Endothelial cell of umbilical vein (primary cell): ENCODE results near the gene AIMP1. TPM values are rescaled to one million over a fixed set of nuclear protein-coding genes. Genes with fewer than 3 reads are reported as not detected.

Experiments used
- BruUV-seq: library from RNA; stranded (reverse); fragments of 400-500 nt; replicated peaks from 2 replicates; lab custom pipeline; 2021; lab: Mats Ljungman, UMichigan
- CTCF ChIA-PET: fragments of 300-600, 350-600 bp; sonication (Branson Sonifier 250); formaldehyde crosslinking; loops from one replicate; lab custom pipeline; 2021; ENCODE audit warnings: antibody characterized with exemption, inconsistent platforms; lab: Charles Lee
- POLR2A ChIA-PET: fragments of 300-600, 350-600 bp; sonication (Branson Sonifier 250); formaldehyde crosslinking; loops from one replicate; lab custom pipeline; 2021; ENCODE audit warnings: antibody characterized with exemption, inconsistent platforms; lab: Charles Lee
- DNase-seq: peaks from one replicate; pipeline ENCODE4 v3.0.0-alpha.2; 2011; ENCODE audit warnings: low read depth, low spot score
- FAIRE-seq: peaks from 2 replicates; lab custom pipeline; 2011; peaks lifted over from hg19 to GRCh38; lab: Jason Lieb, UNC
- H2AFZ ChIP-seq: 2 replicates; pipeline ENCODE4 v1.6.0; 2012; ENCODE audit warnings: low read depth, low read length, control low read depth, inconsistent platforms
- H3K27ac ChIP-seq: 2 replicates; pipeline ENCODE4 v1.5.1; 2011; ENCODE audit warnings: low read depth, mild to moderate bottlenecking, control low read depth, low read length, moderate library complexity; ENCODE audit not compliant: insufficient read depth
- H3K27me3 ChIP-seq, 2 experiments: 2 replicates each; pipeline versions ENCODE4 v1.6.0 to v1.6.1; 2011; ENCODE audit warnings: low read length in 2 of 2, mixed read lengths in 1 of 2; ENCODE audit not compliant: control insufficient read depth in 2 of 2, insufficient read depth in 2 of 2
- H3K36me3 ChIP-seq, 2 experiments: 2 replicates in 1 of 2; 3 replicates in 1 of 2; pipeline ENCODE4 v1.5.1; 2011; ENCODE audit warnings: low read length in 2 of 2, mild to moderate bottlenecking in 1 of 2, moderate library complexity in 1 of 2; ENCODE audit not compliant: control insufficient read depth in 2 of 2, insufficient read depth in 2 of 2; ENCODE audit errors: extremely low read depth in 1 of 2
- H3K4me1 ChIP-seq: 3 replicates; pipeline ENCODE4 v1.5.1; 2011; ENCODE audit warnings: mild to moderate bottlenecking, low read length; ENCODE audit not compliant: control insufficient read depth, insufficient read depth; ENCODE audit errors: extremely low read depth
- H3K4me2 ChIP-seq: 2 replicates; pipeline ENCODE4 v1.6.1; 2011; ENCODE audit warnings: low read length, control low read depth, mixed read lengths; ENCODE audit not compliant: insufficient read depth
- H3K4me3 ChIP-seq, 3 experiments: fragments of 200-600 bp in 1 of 3; sonication (generic), shearing (Covaris generic) in 1 of 3; replicated peaks in 1 of 3; 2 replicates each; pipeline ENCODE4 v1.5.1; 2011 to 2016; ENCODE audit warnings: control low read depth in 3 of 3, low read length in 3 of 3, mild to moderate bottlenecking in 2 of 3, inconsistent platforms in 1 of 3, low read depth in 1 of 3, moderate library complexity in 1 of 3; ENCODE audit not compliant: insufficient read depth in 1 of 3
- H3K79me2 ChIP-seq: 2 replicates; pipeline ENCODE4 v1.6.0; 2012; ENCODE audit warnings: low read length, inconsistent platforms; ENCODE audit not compliant: control insufficient read depth, insufficient read depth
- H3K9ac ChIP-seq: replicated peaks from 2 replicates; pipeline ENCODE3; 2011; ENCODE audit warnings: low read length, control low read depth; ENCODE audit not compliant: insufficient read depth; ENCODE audit errors: extremely low read depth
- H3K9me1 ChIP-seq: replicated peaks from 3 replicates; pipeline ENCODE4 v1.6.0; 2011; ENCODE audit warnings: mild to moderate bottlenecking, low read length; ENCODE audit not compliant: control insufficient read depth, insufficient read depth; ENCODE audit errors: extremely low read depth
- H3K9me3 ChIP-seq: replicated peaks from 2 replicates; pipeline ENCODE4 v1.5.1; 2012; ENCODE audit warnings: low read length, inconsistent platforms; ENCODE audit not compliant: control insufficient read depth, insufficient read depth
- H4K20me1 ChIP-seq: replicated peaks from 2 replicates; pipeline ENCODE3; 2011; ENCODE audit warnings: mild to moderate bottlenecking, low read length; ENCODE audit not compliant: control insufficient read depth, insufficient read depth; ENCODE audit errors: extremely low read depth
- CTCF ChIP-seq, 2 donors: IDR thresholded peaks; 1 replicate in 1 of 2; 2 replicates in 1 of 2; pipeline ENCODE4 v1.5.1; 2011; ENCODE audit warnings: low read length in 2 of 2, mild to moderate bottlenecking in 2 of 2, moderate library complexity in 2 of 2, control low read depth in 1 of 2, inconsistent platforms in 1 of 2, low read depth in 1 of 2; ENCODE audit not compliant: insufficient read depth in 1 of 2; ENCODE audit errors: extremely low read depth in 1 of 2
- EZH2 ChIP-seq: IDR thresholded peaks from 2 replicates; pipeline ENCODE4 v1.6.1; 2012; ENCODE audit warnings: borderline replicate concordance, low read depth, mild to moderate bottlenecking, moderate library complexity, low read length, inconsistent platforms; ENCODE audit not compliant: severe bottlenecking
- FOS ChIP-seq: IDR thresholded peaks from 2 replicates; pipeline ENCODE4 v1.6.1; 2011; ENCODE audit warnings: mild to moderate bottlenecking, low read length, moderate library complexity, borderline replicate concordance; ENCODE audit not compliant: insufficient read depth
- GATA2 ChIP-seq: IDR thresholded peaks from 2 replicates; pipeline ENCODE4 v1.7.0; 2011; ENCODE audit warnings: low read depth, mild to moderate bottlenecking, moderate library complexity, mixed read lengths, low read length; ENCODE audit not compliant: insufficient read length, insufficient read depth
- JUN ChIP-seq: IDR thresholded peaks from 2 replicates; pipeline ENCODE4 v1.6.1; 2011; ENCODE audit warnings: borderline replicate concordance, low read depth; ENCODE audit not compliant: insufficient read length, insufficient read depth
- MAX ChIP-seq: IDR thresholded peaks from 2 replicates; pipeline ENCODE4 v1.6.1; 2011; ENCODE audit not compliant: insufficient read depth, insufficient read length
- MYC ChIP-seq: IDR thresholded peaks from one replicate; pipeline ENCODE4 v1.6.1; 2011; ENCODE audit warnings: mild to moderate bottlenecking, low read depth, low read length
- POLR2A ChIP-seq: IDR thresholded peaks from 2 replicates; pipeline ENCODE4 v1.6.1; 2012; ENCODE audit warnings: low read depth, mild to moderate bottlenecking, control low read depth, low read length
- POLR2AphosphoS5 ChIP-seq: IDR thresholded peaks from 2 replicates; pipeline ENCODE4 v1.6.1; 2012; ENCODE audit warnings: low read depth, mild to moderate bottlenecking, control low read depth, low read length, moderate library complexity; ENCODE audit not compliant: insufficient read depth
- dilution Hi-C: fragments of 300-500 bp; cut with MboI; formaldehyde crosslinking; loops from one replicate; pipeline ENCODE4 v1.15.0; 2019; ENCODE audit warnings: low sequenced_read_pairs; ENCODE audit not compliant: extremely low pct_ligation_motif_present
- intact Hi-C: fragments of 100-400 bp; cut with micrococcal nuclease; formaldehyde crosslinking; loops from one replicate; pipeline ENCODE4 v1.10.0; 2022
- polyA plus RNA-seq, 4 experiments: library from polyadenylated mRNA; depleted of rRNA in 3 of 4; stranded (reverse) in 3 of 4; unstranded in 1 of 4; fragments of >200 nt; gene quantifications; 2 replicates each; pipeline versions ENCODE4 v1.2.1 to v1.2.3, GENCODE V29; 2011 to 2012; ENCODE audit warnings: missing spikeins in 1 of 4
- total RNA-seq: library from RNA; stranded (reverse); gene quantifications from 2 replicates; pipeline ENCODE4 v1.2.3, GENCODE V29; 2021

The AIMP1 gene
- total and polyA plus RNA-seq, 2 donors (not counting 3 experiments of a cell fraction or from before 2014, with no cell fraction given), result 6.4 to 42.4 TPM

GRCh38 chr4:106373026-106373425, 56.7 kb downstream of the AIMP1 start:
- Histone ChIP-seq H3K9me1 (no peaks in the 10 kb centered on the region), H3K4me3 (no peak overlapping the region), H3K9ac (no peak overlapping the region), H3K4me1 (peaks cover 7% of the 10 kb centered on the region), H3K79me2 (no peaks in the 10 kb centered on the region), H3K27me3 (no peaks in the 10 kb centered on the region), H2AFZ (no peak overlapping the region), H3K4me2 (no peak overlapping the region), H3K27ac (no peak overlapping the region), H3K9me3 (no peaks in the 10 kb centered on the region), H3K36me3 (no peaks in the 10 kb centered on the region), H4K20me1 (no peaks in the 10 kb centered on the region)
- dilution Hi-C loops, result no loop called here
- no peak for FAIRE-seq
- TF ChIP-seq FOS (no peak), GATA2 (no peak), POLR2AphosphoS5 (no peak), EZH2 (no peak), MAX (no peak), CTCF (IDR thresholded peaks at IDR 0.05; ENCODE audit: extremely low read depth in 1 of 2, insufficient read depth in 1 of 2, low read depth in 1 of 2, low read length in 2 of 2) (no peak), JUN (no peak), POLR2A (no peak), MYC (no peak)
- intact Hi-C loops, result no loop called here
- BruUV-seq, result no TSS peak
- DNase-seq, result no peak
- CTCF ChIA-PET, result interaction anchor here (0.6 to 0.7 kb wide), 2 partner anchors 45 to 436 kb away, joined by 3 read pairs; no protein-coding TSS in a partner anchor
- POLR2A ChIA-PET, result no interaction called here
